ENCODE measurements around the gene INSIG2.

Gene INSIG2

GRCh38 chr2:118065015-118065706, 23.1 kb upstream of the INSIG2 start:
- TF ChIP-seq, protein P1, sequence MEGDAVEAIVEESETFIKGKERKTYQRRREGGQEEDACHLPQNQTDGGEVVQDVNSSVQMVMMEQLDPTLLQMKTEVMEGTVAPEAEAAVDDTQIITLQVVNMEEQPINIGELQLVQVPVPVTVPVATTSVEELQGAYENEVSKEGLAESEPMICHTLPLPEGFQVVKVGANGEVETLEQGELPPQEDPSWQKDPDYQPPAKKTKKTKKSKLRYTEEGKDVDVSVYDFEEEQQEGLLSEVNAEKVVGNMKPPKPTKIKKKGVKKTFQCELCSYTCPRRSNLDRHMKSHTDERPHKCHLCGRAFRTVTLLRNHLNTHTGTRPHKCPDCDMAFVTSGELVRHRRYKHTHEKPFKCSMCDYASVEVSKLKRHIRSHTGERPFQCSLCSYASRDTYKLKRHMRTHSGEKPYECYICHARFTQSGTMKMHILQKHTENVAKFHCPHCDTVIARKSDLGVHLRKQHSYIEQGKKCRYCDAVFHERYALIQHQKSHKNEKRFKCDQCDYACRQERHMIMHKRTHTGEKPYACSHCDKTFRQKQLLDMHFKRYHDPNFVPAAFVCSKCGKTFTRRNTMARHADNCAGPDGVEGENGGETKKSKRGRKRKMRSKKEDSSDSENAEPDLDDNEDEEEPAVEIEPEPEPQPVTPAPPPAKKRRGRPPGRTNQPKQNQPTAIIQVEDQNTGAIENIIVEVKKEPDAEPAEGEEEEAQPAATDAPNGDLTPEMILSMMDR (IDR thresholded peaks at IDR 0.05; ENCODE audit: low read length): no peak
- TF ChIP-seq EZH2 (IDR thresholded peaks at IDR 0.05; ENCODE audit: borderline replicate concordance, low read length): no peak
- H3F3A ChIP-seq (ENCODE audit: insufficient read depth, low read length): no peaks in the 10 kb centered on the region
- no peaks in the 10 kb centered on the region for H3K36me3 ChIP-seq (ENCODE audit: insufficient read depth, low read length)
- no peak overlapping the region for H3K27ac ChIP-seq (ENCODE audit: low read depth, low read length, poor library complexity, severe bottlenecking)
- H3K27me3 ChIP-seq (ENCODE audit: insufficient read depth, low read length): no peaks in the 10 kb centered on the region
- H3K4me3 ChIP-seq (ENCODE audit: low read depth, low read length, poor library complexity, severe bottlenecking): no peak overlapping the region
- H2AFZ ChIP-seq (ENCODE audit: low read length): no peak overlapping the region
- no peaks in the 10 kb centered on the region for H3K79me2 ChIP-seq (ENCODE audit: insufficient read depth, low read length)
- no peak overlapping the region for H3K4me2 ChIP-seq (ENCODE audit: low read length)
- no peaks in the 10 kb centered on the region for H3K9me2 ChIP-seq (ENCODE audit: low read depth, low read length)
- H4K20me1 ChIP-seq (ENCODE audit: insufficient read depth, low read length): no peaks in the 10 kb centered on the region
- H3K4me1 ChIP-seq (ENCODE audit: insufficient read depth, low read length, severe bottlenecking): peaks cover 6% of the 10 kb centered on the region
- no peaks in the 10 kb centered on the region for H3K9me3 ChIP-seq (ENCODE audit: low read length)
- H3K9ac ChIP-seq (ENCODE audit: low read length): no peak overlapping the region

DNA sequence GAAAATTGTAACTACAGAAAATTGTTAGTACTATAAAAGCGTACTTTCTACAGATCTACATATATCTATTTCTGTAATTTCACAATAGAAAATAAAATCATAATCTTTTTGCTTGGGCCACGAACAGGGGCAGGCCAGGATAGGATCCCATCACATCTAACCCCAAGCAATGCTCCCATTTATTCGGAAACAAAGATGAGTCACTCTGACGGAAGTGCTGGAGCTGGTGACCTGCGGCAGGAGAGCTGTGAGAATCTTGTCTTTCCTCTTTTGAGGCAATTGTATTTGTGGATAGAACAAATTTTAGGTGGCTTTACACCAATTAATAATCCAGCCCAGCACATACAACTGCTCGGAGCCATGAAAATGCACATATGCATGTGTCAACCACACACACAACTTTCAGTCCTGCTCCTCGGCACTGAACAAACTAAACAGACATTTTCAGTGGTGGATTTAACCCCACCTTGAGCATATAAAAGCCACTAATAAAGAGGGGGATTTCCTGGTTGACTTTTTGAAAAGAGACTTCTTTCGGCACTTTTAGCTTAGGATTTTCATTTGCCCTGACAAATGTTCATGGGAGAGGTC, 22.3 kb upstream of the INSIG2 start:
- no peak overlapping the region for H2AFZ ChIP-seq (ENCODE audit: low read length)
- H3K36me3 ChIP-seq (ENCODE audit: insufficient read depth, low read length): no peaks in the 10 kb centered on the region
- no peaks in the 10 kb centered on the region for H3K79me2 ChIP-seq (ENCODE audit: insufficient read depth, low read length)
- H3F3A ChIP-seq (ENCODE audit: insufficient read depth, low read length): no peaks in the 10 kb centered on the region
- H3K9ac ChIP-seq (ENCODE audit: low read length): no peak overlapping the region
- H3K27me3 ChIP-seq (ENCODE audit: insufficient read depth, low read length): no peaks in the 10 kb centered on the region; the same call in 1 of the 2 replicates
- no peak overlapping the region for H3K27ac ChIP-seq (ENCODE audit: low read depth, low read length, poor library complexity, severe bottlenecking)
- TF ChIP-seq EZH2 (IDR thresholded peaks at IDR 0.05; ENCODE audit: borderline replicate concordance, low read length): no peak
- TF ChIP-seq, protein P1 (IDR thresholded peaks at IDR 0.05; ENCODE audit: low read length): no peak
- no peaks in the 10 kb centered on the region for H3K4me1 ChIP-seq (ENCODE audit: insufficient read depth, low read length, severe bottlenecking)
- H3K4me2 ChIP-seq (ENCODE audit: low read length): no peak overlapping the region
- H3K9me3 ChIP-seq (ENCODE audit: low read length): no peaks in the 10 kb centered on the region
- H4K20me1 ChIP-seq (ENCODE audit: insufficient read depth, low read length): no peaks in the 10 kb centered on the region
- H3K9me2 ChIP-seq (ENCODE audit: low read depth, low read length): no peaks in the 10 kb centered on the region
- H3K4me3 ChIP-seq (ENCODE audit: low read depth, low read length, poor library complexity, severe bottlenecking): no peak overlapping the region

GRCh38 chr2:118077636-118078247, 10.5 kb upstream of the INSIG2 start:
- Histone ChIP-seq H3K9me2 (ENCODE audit: low read depth, low read length) (no peaks in the 10 kb centered on the region), H3K9ac (ENCODE audit: low read length) (no peak overlapping the region), H3K4me3 (ENCODE audit: low read depth, low read length, poor library complexity, severe bottlenecking) (no peak overlapping the region), H2AFZ (ENCODE audit: low read length) (no peak overlapping the region), H3K36me3 (ENCODE audit: insufficient read depth, low read length) (no peaks in the 10 kb centered on the region), H3K4me1 (ENCODE audit: insufficient read depth, low read length, severe bottlenecking) (no peaks in the 10 kb centered on the region), H4K20me1 (ENCODE audit: insufficient read depth, low read length) (no peaks in the 10 kb centered on the region), H3K4me2 (ENCODE audit: low read length) (no peak overlapping the region), H3K9me3 (ENCODE audit: low read length) (no peaks in the 10 kb centered on the region), H3K27me3 (ENCODE audit: insufficient read depth, low read length) (no peaks in the 10 kb centered on the region), H3K27ac (ENCODE audit: low read depth, low read length, poor library complexity, severe bottlenecking) (no peak overlapping the region), H3F3A (ENCODE audit: insufficient read depth, low read length) (no peaks in the 10 kb centered on the region), H3K79me2 (ENCODE audit: insufficient read depth, low read length) (no peaks in the 10 kb centered on the region)
- no peak for TF ChIP-seq EZH2 (IDR thresholded peaks at IDR 0.05; ENCODE audit: borderline replicate concordance, low read length)
- TF ChIP-seq, protein P1 (IDR thresholded peaks at IDR 0.05; ENCODE audit: low read length): no peak
